Ascending aorta (tissue), 2 donors: Measurements from ENCODE around the gene WNT3A. TPM values are rescaled to one million over a fixed set of nuclear protein-coding genes. Genes with fewer than 3 reads are reported as not detected.
A peak's percentile ranks its signal among the peaks of the same experiment; 100 is the strongest.

Experiments
- DNase-seq, 2 donors: peaks; one replicate each; pipeline ENCODE4 v3.0.0-alpha.2; 2019; ENCODE audit warnings: low spot score in 2 of 2
- H3K27ac ChIP-seq, 2 donors: fragments of 200-600 bp; sonication (generic); one replicate each; pipeline ENCODE4 v1.5.1; 2016 to 2017; ENCODE audit warnings: mild to moderate bottlenecking in 1 of 2
- H3K27me3 ChIP-seq: fragments of 200-600 bp; sonication (generic); one replicate; pipeline ENCODE4 v1.5.1; 2017
- H3K36me3 ChIP-seq, 2 donors: fragments of 200-600 bp; sonication (generic); one replicate each; pipeline ENCODE4 v1.5.1; 2016
- H3K4me1 ChIP-seq, 2 donors: fragments of 200-600 bp; sonication (generic); one replicate each; pipeline ENCODE4 v1.5.1; 2016 to 2017; ENCODE audit warnings: mild to moderate bottlenecking in 1 of 2
- H3K4me3 ChIP-seq, 2 donors: fragments of 200-600 bp; sonication (generic); one replicate each; pipeline ENCODE4 v1.5.1; 2016 to 2017; ENCODE audit warnings: mild to moderate bottlenecking in 1 of 2
- H3K9me3 ChIP-seq, 2 donors: fragments of 200-600 bp; sonication (generic); one replicate each; pipeline ENCODE4 v1.5.1; 2016
- intact Hi-C: fragments of 100-400 bp; cut with DNase I; formaldehyde crosslinking; loops from one replicate; pipeline ENCODE4 v1.15.1; 2023
- total RNA-seq: library from RNA; depleted of rRNA; stranded (reverse); fragments of >200 nt; gene quantifications from one replicate; pipeline ENCODE4 v1.1.0, GENCODE V29; 2016
- TF ChIP-seq, protein P1 (sequence below), 3 experiments: fragments of 200-600 bp in 2 of 3; fragments of 450-650 bp in 1 of 3; sonication (generic) in 2 of 3; IDR thresholded peaks; one replicate each; pipeline ENCODE4 v1.5.1; 2016 to 2019; ENCODE audit warnings: antibody characterized with exemption in 3 of 3, mild to moderate bottlenecking in 1 of 3, moderate library complexity in 1 of 3

WNT3A gene
- total RNA-seq, 1 donor from 2014 or later, result not detected

DNA sequence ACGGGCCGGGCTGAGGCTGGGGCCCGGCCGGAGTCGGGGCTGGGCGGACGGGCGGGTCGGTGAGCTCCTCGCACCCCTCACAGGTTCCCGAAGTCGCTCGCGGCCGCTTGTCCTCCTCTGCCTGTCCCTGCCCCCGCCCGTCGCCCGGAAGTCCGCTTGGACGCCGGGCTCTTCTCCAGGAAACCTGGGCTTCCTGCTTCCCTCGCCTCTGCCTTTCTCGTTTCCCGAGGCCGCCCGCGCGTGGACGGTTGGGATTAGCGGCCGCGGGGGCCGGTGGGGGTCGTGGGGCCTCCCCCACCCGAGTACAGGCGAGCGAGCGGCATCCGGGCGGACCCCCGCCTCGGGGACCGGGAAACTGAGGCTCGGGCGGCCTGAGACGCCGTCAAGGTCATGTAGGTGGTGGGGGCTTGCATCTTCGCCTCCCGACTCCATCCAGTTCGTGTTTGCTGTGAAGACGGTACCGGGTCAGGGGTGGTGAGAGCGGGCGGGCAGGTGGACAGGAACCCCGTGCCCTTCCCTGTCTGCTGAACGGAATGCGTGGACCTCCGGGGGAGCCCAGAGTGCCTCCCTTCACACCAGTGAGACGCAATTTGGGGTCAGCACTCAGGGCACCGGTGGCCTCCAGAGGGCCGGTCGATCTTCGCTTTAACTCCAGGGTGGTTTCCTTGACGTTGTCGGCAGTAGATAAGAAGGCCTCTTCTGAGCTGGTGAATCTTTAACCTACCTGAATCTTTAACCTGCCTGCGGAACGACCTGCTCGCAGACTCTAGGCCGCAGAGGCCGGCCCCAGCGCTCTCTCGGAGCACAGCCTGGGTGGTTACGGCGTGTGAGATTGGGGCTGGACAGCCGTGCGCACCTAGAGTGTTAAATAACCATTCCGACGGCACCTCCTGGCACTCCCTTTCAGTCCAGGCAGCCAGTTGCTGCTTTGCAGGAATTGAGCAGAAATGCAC lies 76.4 kb downstream of the WNT3A start:
- H3K4me1 ChIP-seq, result peaks cover 35 to 44% of the 10 kb centered on the region in 2 donors
- no peaks in the 10 kb centered on the region for H3K27me3 ChIP-seq
- peak overlapping the region; percentile 97 to 100 for H3K4me3 ChIP-seq
- DNase-seq, result no peak
- no peaks in the 10 kb centered on the region for H3K9me3 ChIP-seq
- TF ChIP-seq, protein P1, sequence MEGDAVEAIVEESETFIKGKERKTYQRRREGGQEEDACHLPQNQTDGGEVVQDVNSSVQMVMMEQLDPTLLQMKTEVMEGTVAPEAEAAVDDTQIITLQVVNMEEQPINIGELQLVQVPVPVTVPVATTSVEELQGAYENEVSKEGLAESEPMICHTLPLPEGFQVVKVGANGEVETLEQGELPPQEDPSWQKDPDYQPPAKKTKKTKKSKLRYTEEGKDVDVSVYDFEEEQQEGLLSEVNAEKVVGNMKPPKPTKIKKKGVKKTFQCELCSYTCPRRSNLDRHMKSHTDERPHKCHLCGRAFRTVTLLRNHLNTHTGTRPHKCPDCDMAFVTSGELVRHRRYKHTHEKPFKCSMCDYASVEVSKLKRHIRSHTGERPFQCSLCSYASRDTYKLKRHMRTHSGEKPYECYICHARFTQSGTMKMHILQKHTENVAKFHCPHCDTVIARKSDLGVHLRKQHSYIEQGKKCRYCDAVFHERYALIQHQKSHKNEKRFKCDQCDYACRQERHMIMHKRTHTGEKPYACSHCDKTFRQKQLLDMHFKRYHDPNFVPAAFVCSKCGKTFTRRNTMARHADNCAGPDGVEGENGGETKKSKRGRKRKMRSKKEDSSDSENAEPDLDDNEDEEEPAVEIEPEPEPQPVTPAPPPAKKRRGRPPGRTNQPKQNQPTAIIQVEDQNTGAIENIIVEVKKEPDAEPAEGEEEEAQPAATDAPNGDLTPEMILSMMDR (IDR thresholded peaks at IDR 0.05), result no peak
- H3K36me3 ChIP-seq, result no peaks in the 10 kb centered on the region
- peak overlapping the region; percentile 99 to 100 for H3K27ac ChIP-seq
- intact Hi-C loops, result loop anchor here (1.0 to 5.0 kb wide), 8 partner anchors 20 to 521 kb away; partner anchors contain the start of genes C1orf35, GUK1, IBA57 and JMJD4

DNA sequence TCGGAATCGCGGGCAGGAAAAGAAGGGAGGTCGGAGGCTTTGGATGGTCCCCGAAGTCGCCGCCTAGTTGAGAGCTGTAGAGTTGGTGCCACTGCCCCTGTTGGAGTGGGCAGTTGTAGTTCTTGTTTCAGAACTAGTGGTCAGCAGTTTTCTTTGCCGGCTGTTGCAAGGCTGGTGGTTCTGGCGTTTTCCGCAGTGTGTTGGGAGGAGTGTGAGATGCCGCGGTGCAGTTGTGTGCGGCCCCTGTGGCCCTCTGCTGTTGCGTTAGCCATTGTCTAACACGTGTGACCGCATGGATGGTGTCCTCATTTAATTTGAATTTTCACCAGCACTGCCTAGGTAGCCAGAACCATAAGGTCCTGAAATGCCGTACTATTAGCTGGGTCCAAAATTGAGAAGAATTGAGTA lies 77.1 kb downstream of the WNT3A start:
- H3K27ac ChIP-seq, result peak overlapping the region; percentile 99 to 100
- peak overlapping the region; percentile 97 to 100 for H3K4me3 ChIP-seq
- H3K9me3 ChIP-seq, result no peaks in the 10 kb centered on the region
- H3K27me3 ChIP-seq, result no peaks in the 10 kb centered on the region
- TF ChIP-seq, protein P1 (IDR thresholded peaks at IDR 0.05), result no peak
- H3K36me3 ChIP-seq, result peaks cover 3 to 5% of the 10 kb centered on the region in 2 donors
- DNase-seq, result no peak
- intact Hi-C loops, result loop anchor here (1.0 to 5.0 kb wide), 4 partner anchors 19 to 522 kb away; partner anchors contain the start of genes C1orf35, JMJD4, SNAP47 and ZNF678
- peaks cover 37 to 51% of the 10 kb centered on the region in 2 donors for H3K4me1 ChIP-seq

- intact Hi-C loops, result loop anchor here (5.0 kb wide), 2 partner anchors 347 to 522 kb away; partner anchors contain the start of genes JMJD4, SNAP47 and ZNF678
- Histone ChIP-seq H3K27ac (peak overlapping the region; percentile 99 to 100), H3K36me3 (peaks cover 5% of the 10 kb centered on the region in 2 donors), H3K4me1 (peaks cover 37 to 56% of the 10 kb centered on the region in 2 donors), H3K27me3 (no peaks in the 10 kb centered on the region), H3K4me3 (peak overlapping the region; percentile 97 to 100), H3K9me3 (no peaks in the 10 kb centered on the region)
- TF ChIP-seq, protein P1 (IDR thresholded peaks at IDR 0.05), result no peak
- no peak for DNase-seq
These were observed 77.5 kb downstream of the WNT3A start for GRCh38 chr1:228084325-228084724.

GRCh38 chr1:228084797-228085196 lies 78.0 kb downstream of the WNT3A start:
- Histone ChIP-seq H3K27ac (peak overlapping the region; percentile 60 to 100), H3K27me3 (no peaks in the 10 kb centered on the region), H3K36me3 (peaks cover 5% of the 10 kb centered on the region in 2 donors), H3K9me3 (no peaks in the 10 kb centered on the region), H3K4me1 (peaks cover 40 to 60% of the 10 kb centered on the region in 2 donors), H3K4me3 (peak overlapping the region; percentile 97 to 100)
- no peak for DNase-seq
- intact Hi-C loops, result loop anchor here (5.0 kb wide), 2 partner anchors 347 to 522 kb away; partner anchors contain the start of genes JMJD4, SNAP47 and ZNF678
- TF ChIP-seq, protein P1 (IDR thresholded peaks at IDR 0.05), result no peak

- no peaks in the 10 kb centered on the region for H3K9me3 ChIP-seq
- H3K27ac ChIP-seq, result peak overlapping the region; percentile 60 to 100
- intact Hi-C loops, result no loop called here
- no peaks in the 10 kb centered on the region for H3K27me3 ChIP-seq
- peak overlapping the region; percentile 97 to 100 for H3K4me3 ChIP-seq
- TF ChIP-seq, protein P1 (IDR thresholded peaks at IDR 0.05), result no peak
- peaks cover 5% of the 10 kb centered on the region in 2 donors for H3K36me3 ChIP-seq
- DNase-seq, result no peak
- H3K4me1 ChIP-seq, result peaks cover 45 to 66% of the 10 kb centered on the region in 2 donors
These were observed 78.6 kb downstream of the WNT3A start for GRCh38 chr1:228085287-228085951.
